K562 (cell line): Measurements from ENCODE around the gene TRMT2A.

Experiments
- CSDE1 ChIP-seq, 2 experiments: fragments of 450-650 bp; IDR thresholded peaks; 2 replicates each; pipeline ENCODE4 v1.6.1; 2016; ENCODE audit warnings: mild to moderate bottlenecking in 1 of 2
- HNRNPUL1 ChIP-seq: fragments of 200-400 bp; formaldehyde crosslinking; IDR thresholded peaks from 2 replicates; pipeline ENCODE4 v1.6.1; 2017; ENCODE audit warnings: low read length
- NFATC3 ChIP-seq: fragments of 450-650 bp; IDR thresholded peaks from 2 replicates; pipeline ENCODE4 v1.6.1; 2017; ENCODE audit warnings: mild to moderate bottlenecking
- SREBF1 ChIP-seq: fragments of 150-350 bp; IDR thresholded peaks from 2 replicates; pipeline ENCODE4 v1.6.1; 2014; ENCODE audit warnings: antibody characterized with exemption, low read depth, low read length, borderline replicate concordance
- TF ChIP-seq, protein P1 (sequence below): sonication (generic); formaldehyde crosslinking; IDR thresholded peaks from 2 replicates; pipeline ENCODE4 v1.8.1; 2022; ENCODE audit warnings: missing genetic modification reagents
- TF ChIP-seq, protein P2 (sequence below): sonication (generic); formaldehyde crosslinking; IDR thresholded peaks from 2 replicates; pipeline ENCODE4 v1.4.0; 2020; ENCODE audit warnings: mild to moderate bottlenecking, missing genetic modification reagents

DNA sequence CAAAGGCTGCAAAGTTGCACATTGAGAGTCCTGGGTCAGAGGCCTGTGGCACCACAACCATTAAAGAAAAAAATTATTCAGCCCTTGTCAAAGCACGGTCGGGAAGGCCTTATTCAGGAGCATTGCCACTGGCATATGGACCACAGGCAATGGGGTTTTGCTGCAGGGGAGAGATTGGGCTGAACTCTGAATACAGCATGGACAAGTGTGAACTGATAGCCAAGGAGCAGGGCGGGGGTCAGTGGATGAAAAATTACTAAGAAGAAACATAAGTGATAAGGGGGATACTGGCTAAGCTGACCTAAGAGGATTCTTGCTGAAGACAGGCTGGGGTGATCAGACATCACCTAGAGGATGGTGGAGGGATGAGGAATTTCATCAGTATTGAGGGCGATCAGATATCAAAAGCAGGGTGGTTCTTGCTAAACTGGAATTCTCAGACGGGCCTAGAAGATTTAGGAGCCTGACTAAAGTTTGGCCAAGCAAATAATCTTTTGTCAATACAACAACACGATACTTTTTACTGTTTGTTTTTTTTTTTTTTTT is 40.3 kb downstream of the TRMT2A start:
- TF ChIP-seq, protein P1, sequence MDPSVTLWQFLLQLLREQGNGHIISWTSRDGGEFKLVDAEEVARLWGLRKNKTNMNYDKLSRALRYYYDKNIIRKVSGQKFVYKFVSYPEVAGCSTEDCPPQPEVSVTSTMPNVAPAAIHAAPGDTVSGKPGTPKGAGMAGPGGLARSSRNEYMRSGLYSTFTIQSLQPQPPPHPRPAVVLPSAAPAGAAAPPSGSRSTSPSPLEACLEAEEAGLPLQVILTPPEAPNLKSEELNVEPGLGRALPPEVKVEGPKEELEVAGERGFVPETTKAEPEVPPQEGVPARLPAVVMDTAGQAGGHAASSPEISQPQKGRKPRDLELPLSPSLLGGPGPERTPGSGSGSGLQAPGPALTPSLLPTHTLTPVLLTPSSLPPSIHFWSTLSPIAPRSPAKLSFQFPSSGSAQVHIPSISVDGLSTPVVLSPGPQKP (CRISPR knock-in tag): no peak
- TF ChIP-seq CSDE1 (IDR thresholded peaks at IDR 0.05) (no peak), HNRNPUL1 (no peak), SREBF1 (0 out of 2 replicates have a peak, but pooled peaks have one; percentile 65), NFATC3 (no peak)
- TF ChIP-seq, protein P2, sequence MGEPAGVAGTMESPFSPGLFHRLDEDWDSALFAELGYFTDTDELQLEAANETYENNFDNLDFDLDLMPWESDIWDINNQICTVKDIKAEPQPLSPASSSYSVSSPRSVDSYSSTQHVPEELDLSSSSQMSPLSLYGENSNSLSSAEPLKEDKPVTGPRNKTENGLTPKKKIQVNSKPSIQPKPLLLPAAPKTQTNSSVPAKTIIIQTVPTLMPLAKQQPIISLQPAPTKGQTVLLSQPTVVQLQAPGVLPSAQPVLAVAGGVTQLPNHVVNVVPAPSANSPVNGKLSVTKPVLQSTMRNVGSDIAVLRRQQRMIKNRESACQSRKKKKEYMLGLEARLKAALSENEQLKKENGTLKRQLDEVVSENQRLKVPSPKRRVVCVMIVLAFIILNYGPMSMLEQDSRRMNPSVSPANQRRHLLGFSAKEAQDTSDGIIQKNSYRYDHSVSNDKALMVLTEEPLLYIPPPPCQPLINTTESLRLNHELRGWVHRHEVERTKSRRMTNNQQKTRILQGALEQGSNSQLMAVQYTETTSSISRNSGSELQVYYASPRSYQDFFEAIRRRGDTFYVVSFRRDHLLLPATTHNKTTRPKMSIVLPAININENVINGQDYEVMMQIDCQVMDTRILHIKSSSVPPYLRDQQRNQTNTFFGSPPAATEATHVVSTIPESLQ (CRISPR knock-in tag): no peak
